ENCODE measurements around the gene PLTP.

The PLTP gene

GRCh38 chr20:45867819-45868176 is 44.2 kb downstream of the PLTP start:
- peak in 1 of 2 experiments; percentile 63 for DNase-seq

DNA sequence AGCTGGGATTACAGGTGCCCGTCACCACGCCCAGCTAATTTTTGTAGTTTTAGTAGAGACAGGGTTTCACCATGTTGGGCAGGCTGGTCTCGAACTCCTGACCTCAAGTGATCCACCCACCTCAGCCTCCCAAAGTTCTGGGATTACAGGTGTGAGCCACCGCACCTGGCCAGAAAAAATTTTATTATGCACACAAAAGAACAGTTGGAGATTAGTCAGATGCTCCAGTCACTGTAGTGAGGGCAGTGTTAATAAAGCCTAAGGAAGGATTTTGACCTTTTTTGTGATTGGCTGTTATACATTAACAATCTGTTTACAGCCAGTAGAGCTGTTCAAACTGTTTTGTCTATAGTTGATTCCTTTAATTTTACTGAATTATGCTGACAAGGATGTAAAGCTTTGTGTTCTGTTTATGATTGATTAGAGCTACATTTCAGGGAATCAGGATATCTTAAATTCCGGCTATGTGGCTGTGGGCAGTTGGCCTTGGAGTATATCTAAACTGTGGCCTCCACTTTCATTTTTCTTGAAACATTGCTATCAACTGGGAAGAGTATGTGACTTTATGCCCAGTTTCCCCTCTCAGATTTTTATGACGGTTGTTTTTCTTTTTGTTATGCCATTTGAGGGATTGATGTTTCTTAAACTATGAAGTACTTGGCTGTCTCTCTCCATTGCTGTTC is 44.7 kb downstream of the PLTP start:
- no peak for DNase-seq

DNA sequence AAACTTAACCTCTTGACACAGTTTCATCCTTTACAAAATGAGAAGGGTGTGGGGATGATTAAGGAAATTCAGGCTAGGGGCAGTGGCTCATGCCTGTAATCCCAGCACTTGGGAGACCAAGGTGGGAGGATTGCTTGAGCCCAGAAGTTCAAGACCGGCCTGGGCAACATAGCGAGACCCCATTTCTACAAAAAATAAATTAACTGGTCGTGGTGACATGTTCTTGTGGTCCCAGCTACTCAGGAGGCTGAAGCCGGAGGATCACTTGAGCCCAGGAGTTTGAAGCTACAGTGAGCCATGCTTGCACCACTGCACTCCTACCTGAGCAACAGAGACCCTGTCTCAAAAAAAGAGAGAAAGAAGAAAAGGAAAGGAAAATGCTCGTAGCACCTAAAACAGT is 45.5 kb downstream of the PLTP start:
- no peak for DNase-seq

GRCh38 chr20:45863543-45864470 is 48.1 kb downstream of the PLTP start:
- no peak for DNase-seq

- no peak for DNase-seq
These were observed 50.5 kb downstream of the PLTP start for GRCh38 chr20:45861221-45862075.

GRCh38 chr20:45860560-45861220 is 51.3 kb downstream of the PLTP start:
- DNase-seq, result no peak

DNA sequence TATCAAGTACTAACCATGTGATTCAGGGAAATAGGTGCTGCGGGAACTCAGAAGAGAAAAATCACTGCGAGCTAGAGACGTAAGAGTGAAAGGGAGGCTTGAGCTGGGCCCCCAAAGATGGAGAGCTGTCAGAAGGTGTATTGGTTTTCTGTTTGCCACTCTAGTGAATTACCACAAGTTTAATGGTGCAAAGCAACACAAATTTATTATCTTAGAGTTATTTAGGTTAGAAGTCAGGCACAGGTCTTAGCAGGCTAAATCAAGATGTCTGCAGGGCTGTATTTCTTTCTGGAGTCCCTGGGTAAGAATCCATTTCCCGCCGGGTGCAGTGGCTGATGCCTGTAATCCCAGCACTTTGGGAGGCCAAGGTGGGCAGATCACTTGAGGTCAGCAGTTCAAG is 52.0 kb downstream of the PLTP start:
- DNase-seq, result no peak

GRCh38 chr20:45857882-45858216 is 54.1 kb downstream of the PLTP start:
- DNase-seq, result no peak

DNA sequence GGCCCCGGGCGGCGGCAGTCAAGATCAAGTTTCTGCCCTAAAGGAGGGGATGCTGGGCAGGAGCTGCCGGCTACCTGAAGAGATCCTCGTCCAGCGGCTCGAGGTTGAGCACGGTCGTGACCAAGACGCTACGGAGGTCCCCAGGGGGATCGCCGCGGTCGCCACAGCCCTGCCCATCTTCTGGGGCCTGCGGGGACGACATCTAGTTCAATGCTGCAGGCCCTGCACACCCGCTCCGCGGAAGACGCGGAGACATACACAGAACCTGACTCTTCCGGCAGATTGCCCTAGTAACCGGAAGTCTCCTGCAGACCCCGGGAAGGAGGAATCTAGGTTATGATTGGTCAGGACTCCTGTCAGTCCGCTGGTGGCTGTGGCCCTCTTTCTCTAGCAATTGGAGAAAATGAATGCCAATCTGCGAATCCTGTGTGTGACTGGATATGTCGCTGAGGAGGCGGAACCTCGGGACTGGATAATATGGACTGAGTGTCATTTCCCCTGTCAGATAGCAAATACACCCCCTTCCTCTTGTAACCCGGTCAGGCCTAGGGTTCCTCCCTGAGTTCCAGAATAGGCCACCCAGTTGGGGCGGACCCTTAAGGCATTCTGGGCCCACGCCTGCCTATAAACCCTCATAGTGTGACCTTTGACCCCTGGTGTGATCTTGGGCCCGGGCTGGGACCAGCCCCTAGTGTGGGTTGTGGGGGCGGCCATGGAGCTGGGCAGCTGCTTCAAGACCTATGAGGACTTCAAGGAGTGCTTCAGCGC is 54.7 kb downstream of the PLTP start, which contains the start of the genes ACOT8 and ZSWIM3:
Gene ACOT8, minus strand, starts transcription at position 279 of the 768 bp plus-strand sequence. Its CDS starts 77 bp downstream, at position 202.
Gene ZSWIM3, plus strand, starts transcription at position 501 of the 768 bp plus-strand sequence. Its CDS starts 212 bp downstream, at position 713.
- DNase-seq, result peak; percentile 99 to 100

- no peak for DNase-seq
These were observed 58.5 kb downstream of the PLTP start for GRCh38 chr20:45853484-45853883.

GRCh38 chr20:45852326-45852725 is 59.6 kb downstream of the PLTP start:
- DNase-seq, result no peak

GRCh38 chr20:45851501-45851900 is 60.5 kb downstream of the PLTP start:
- DNase-seq, result no peak

DNA sequence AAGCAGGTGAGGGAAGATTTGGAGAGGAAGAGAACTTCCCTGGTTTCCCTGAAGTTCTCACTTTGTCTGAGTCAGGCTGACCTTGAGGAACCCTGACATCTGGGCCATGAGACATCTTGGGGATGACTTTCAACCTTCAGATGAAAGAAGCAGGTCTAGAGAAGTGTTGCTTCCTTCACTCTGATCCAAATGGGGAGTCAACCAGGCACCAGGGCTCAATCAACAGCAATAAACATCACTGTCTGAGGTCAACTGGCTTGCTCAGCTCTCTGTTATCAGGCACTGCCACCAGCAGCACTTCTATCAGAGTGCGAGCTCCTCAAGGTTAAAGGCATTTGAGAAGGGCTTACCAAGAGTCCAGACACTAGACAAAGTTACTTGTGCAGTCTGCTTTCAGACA is 61.0 kb downstream of the PLTP start:
- DNase-seq, result no peak

DNA sequence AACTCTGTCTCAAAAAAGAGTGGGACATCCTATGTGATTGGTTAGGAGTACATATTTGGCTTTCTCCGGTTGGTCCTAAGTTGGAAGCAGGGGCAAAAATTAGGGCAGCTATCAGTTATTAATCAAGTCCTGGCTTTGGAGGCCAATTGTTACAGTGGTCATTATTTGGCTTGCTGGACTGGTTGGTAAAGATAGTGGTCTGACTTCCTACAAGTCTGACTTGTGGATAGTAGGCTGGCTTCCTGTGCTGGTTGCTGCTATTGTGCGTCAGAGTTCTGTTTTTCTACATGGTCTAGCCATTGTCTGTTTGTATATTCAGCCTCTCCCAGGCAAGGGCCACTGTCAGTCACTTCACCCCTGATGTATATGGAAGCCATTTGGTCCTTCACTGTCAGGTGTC is 61.7 kb downstream of the PLTP start:
- DNase-seq, result no peak

GRCh38 chr20:45848969-45849582 is 62.9 kb downstream of the PLTP start:
- DNase-seq, result no peak

Data from SW 1271 (cell line).